CD14-positive monocyte (primary cell): ENCODE data around the gene NDUFS2. TPM values are rescaled to one million over a fixed set of nuclear protein-coding genes. Genes with fewer than 3 reads are reported as not detected.

ENCODE experiments used
- DNase-seq, 3 donors: peaks; one replicate each; pipeline ENCODE4 v3.0.0-alpha.2; 2011 to 2022
- H2AFZ ChIP-seq: 2 replicates; pipeline ENCODE4 v1.6.0; 2012; ENCODE audit warnings: mild to moderate bottlenecking, low read depth, low read length, inconsistent platforms; ENCODE audit not compliant: insufficient read depth, poor library complexity, severe bottlenecking
- H3K27ac ChIP-seq, 2 donors: 1 replicate in 1 of 2; 2 replicates in 1 of 2; pipeline ENCODE4 v1.5.1; 2012 to 2013; ENCODE audit warnings: low read length in 2 of 2, control low read depth in 1 of 2, inconsistent platforms in 1 of 2, low read depth in 1 of 2, mild to moderate bottlenecking in 1 of 2
- H3K27me3 ChIP-seq, 2 donors: one replicate each; pipeline versions ENCODE4 v1.6.0 to v1.6.1; 2011 to 2013; ENCODE audit warnings: low read length in 2 of 2; ENCODE audit not compliant: control insufficient read depth in 2 of 2, insufficient read depth in 2 of 2
- H3K36me3 ChIP-seq, 2 donors: replicated peaks in 1 of 2; 1 replicate in 1 of 2; 2 replicates in 1 of 2; pipeline versions ENCODE4 v1.5.1 to v1.6.1; 2012 to 2013; ENCODE audit warnings: low read length in 2 of 2, control low read depth in 1 of 2, inconsistent platforms in 1 of 2, mild to moderate bottlenecking in 1 of 2; ENCODE audit not compliant: insufficient read depth in 2 of 2, control insufficient read depth in 1 of 2
- H3K4me1 ChIP-seq, 2 donors: 1 replicate in 1 of 2; 2 replicates in 1 of 2; pipeline versions ENCODE4 v1.5.1 to v1.6.1; 2012 to 2013; ENCODE audit warnings: low read length in 2 of 2, control low read depth in 1 of 2, inconsistent platforms in 1 of 2, mild to moderate bottlenecking in 1 of 2, moderate library complexity in 1 of 2; ENCODE audit not compliant: insufficient read depth in 2 of 2, control insufficient read depth in 1 of 2
- H3K4me2 ChIP-seq: replicated peaks from 2 replicates; pipeline ENCODE3; 2012; ENCODE audit warnings: low read length, moderate library complexity, mild to moderate bottlenecking; ENCODE audit not compliant: poor library complexity, severe bottlenecking; ENCODE audit errors: extremely low read depth
- H3K4me3 ChIP-seq, 3 experiments: fragments of 200-600 bp in 1 of 3; sonication (generic) in 1 of 3; replicated peaks in 1 of 3; 1 replicate in 2 of 3; 2 replicates in 1 of 3; pipeline ENCODE4 v1.5.1; 2011 to 2013; ENCODE audit warnings: low read length in 3 of 3, mild to moderate bottlenecking in 3 of 3, control low read depth in 2 of 3, low read depth in 2 of 3, inconsistent platforms in 1 of 3, moderate library complexity in 1 of 3
- H3K79me2 ChIP-seq: 2 replicates; pipeline ENCODE4 v1.6.0; 2012; ENCODE audit warnings: mild to moderate bottlenecking, control low read depth, inconsistent platforms, low read length, moderate library complexity; ENCODE audit not compliant: insufficient read depth
- H3K9ac ChIP-seq: 2 replicates; pipeline ENCODE4 v1.6.0; 2017; ENCODE audit warnings: low read length, mild to moderate bottlenecking; ENCODE audit not compliant: insufficient read depth, poor library complexity, severe bottlenecking
- H3K9me3 ChIP-seq, 2 donors: replicated peaks in 1 of 2; 1 replicate in 1 of 2; 2 replicates in 1 of 2; pipeline versions ENCODE4 v1.5.1 to v1.6.1; 2012 to 2013; ENCODE audit warnings: low read length in 2 of 2, control low read depth in 1 of 2; ENCODE audit not compliant: control insufficient read depth in 1 of 2, insufficient read depth in 1 of 2
- H4K20me1 ChIP-seq: 2 replicates; pipeline ENCODE4 v1.6.0; 2012; ENCODE audit warnings: mild to moderate bottlenecking, low read length, control low read depth, moderate library complexity; ENCODE audit not compliant: insufficient read depth
- H3K27ac Mint-ChIP-seq, 7 donors: one replicate each; pipeline ENCODE4 v1.8.0; 2020; ENCODE audit warnings: mild to moderate bottlenecking in 7 of 7, mixed read lengths in 7 of 7, moderate library complexity in 6 of 7, inconsistent platforms in 2 of 7
- H3K27me3 Mint-ChIP-seq, 3 donors: one replicate each; pipeline ENCODE4 v1.8.0; 2021 to 2022; ENCODE audit warnings: low read depth in 3 of 3, mild to moderate bottlenecking in 3 of 3, mixed read lengths in 3 of 3, moderate library complexity in 3 of 3, inconsistent platforms in 1 of 3
- H3K36me3 Mint-ChIP-seq, 2 donors: one replicate each; pipeline ENCODE4 v1.8.0; 2020; ENCODE audit warnings: mixed read lengths in 2 of 2, inconsistent platforms in 1 of 2, mild to moderate bottlenecking in 1 of 2
- H3K4me1 Mint-ChIP-seq: one replicate; pipeline ENCODE4 v1.8.0; 2020; ENCODE audit warnings: mild to moderate bottlenecking, mixed read lengths
- H3K4me3 Mint-ChIP-seq, 2 donors: one replicate each; pipeline ENCODE4 v1.8.0; 2020; ENCODE audit warnings: mild to moderate bottlenecking in 2 of 2, mixed read lengths in 2 of 2, moderate library complexity in 1 of 2
- H3K9me3 Mint-ChIP-seq, 7 donors: one replicate each; pipeline ENCODE4 v1.8.0; 2020 to 2022; ENCODE audit warnings: mixed read lengths in 7 of 7, mild to moderate bottlenecking in 6 of 7, moderate library complexity in 6 of 7, inconsistent platforms in 2 of 7
- CTCF ChIP-seq: fragments of 200-600 bp; IDR thresholded peaks from one replicate; pipeline ENCODE4 v1.8.0; 2022; ENCODE audit warnings: antibody characterized with exemption, mild to moderate bottlenecking
- WGBS: methylation state at CpG from one replicate; pipeline ENCODE4 v1.1.5; 2013; ENCODE audit warnings: missing lambda C conversion rate; ENCODE audit not compliant: insufficient coverage; 5-methylcytosine and 5-hydroxymethylcytosine counted together
- intact Hi-C, 2 donors: fragments of 100-400 bp; cut with micrococcal nuclease; formaldehyde crosslinking; loops; one replicate each; pipeline versions ENCODE4 v1.15.0 to v1.15.1; 2023
- polyA plus RNA-seq, 3 donors: library from polyadenylated mRNA; depleted of rRNA in 1 of 3; unstranded in 2 of 3; stranded (reverse) in 1 of 3; fragments of 300-500 nt in 2 of 3; fragments of >200 nt in 1 of 3; fragmentation: Illumina TruSeq in 2 of 3; gene quantifications; 1 replicate in 2 of 3; 2 replicates in 1 of 3; pipeline ENCODE4 v1.2.3, GENCODE V29; 2012 to 2021

Gene NDUFS2
- polyA plus RNA-seq, 3 donors = 87.5 to 119 (median 101) TPM

- peak within 1 kb of the TSS; percentile 97 for H3K4me2 ChIP-seq
- peaks cover 38 to 55% of the 10 kb centered on the region in 2 donors for H3K36me3 ChIP-seq
- peak within 1 kb of the TSS; percentile 85 to 87 for H3K4me3 Mint-ChIP-seq
- no peaks in the 10 kb centered on the region for H3K27me3 Mint-ChIP-seq
- no peaks in the 10 kb centered on the region for H3K9me3 Mint-ChIP-seq
- peak within 1 kb of the TSS; percentile 78 to 94 (median 85) for H3K27ac Mint-ChIP-seq
- intact Hi-C loops = no loop called here
- peaks cover 44% of the 10 kb centered on the region for H3K4me1 Mint-ChIP-seq
- peaks cover 42 to 61% of the 10 kb centered on the region in 2 donors for H3K36me3 Mint-ChIP-seq
- H3K4me1 ChIP-seq = peaks cover 20 to 36% of the 10 kb centered on the region in 2 donors
- H3K4me3 ChIP-seq = peak within 1 kb of the TSS; percentile 69 to 97 (median 94)
- WGBS = 6% methylated on average over 47 of the region's 60 CpGs
- TF ChIP-seq CTCF = no peak
- H3K9me3 ChIP-seq = no peaks in the 10 kb centered on the region
- H3K27me3 ChIP-seq = no peaks in the 10 kb centered on the region
- no peaks in the 10 kb centered on the region for H4K20me1 ChIP-seq
- peaks cover 36% of the 10 kb centered on the region for H3K79me2 ChIP-seq
- H3K9ac ChIP-seq = peak within 1 kb of the TSS; percentile 87
- H3K27ac ChIP-seq = peak within 1 kb of the TSS; percentile 52 to 85
- peak within 1 kb of the TSS; percentile 92 for H2AFZ ChIP-seq
- peak; percentile 82 to 87 (median 85) for DNase-seq
Measured at GRCh38 chr1:161159087-161159912, 42.9 kb upstream of the NDUFS2 start, which contains the start of gene USP21. USP21 (plus strand) TSS chr1:161159500; CDS start chr1:161160641, 1,141 bp downstream.

- Histone ChIP-seq H3K4me3 (peak overlapping the region; percentile 69 to 97 (median 94)), H3K36me3 (peaks cover 38 to 61% of the 10 kb centered on the region in 2 donors), H3K9me3 (no peaks in the 10 kb centered on the region), H4K20me1 (no peaks in the 10 kb centered on the region), H3K27ac (peak overlapping the region; percentile 52 to 85), H3K9ac (peak overlapping the region; percentile 87), H3K27me3 (no peaks in the 10 kb centered on the region), H3K4me1 (peaks cover 16 to 30% of the 10 kb centered on the region in 2 donors), H2AFZ (peak overlapping the region; percentile 92), H3K79me2 (peaks cover 30% of the 10 kb centered on the region), H3K4me2 (peak overlapping the region; percentile 97)
- Mint-ChIP-seq H3K27me3 (no peaks in the 10 kb centered on the region), H3K9me3 (no peaks in the 10 kb centered on the region), H3K36me3 (peaks cover 48 to 67% of the 10 kb centered on the region in 2 donors), H3K4me1 (peaks cover 40% of the 10 kb centered on the region), H3K4me3 (peak overlapping the region; percentile 85 to 87), H3K27ac (peak overlapping the region in 5 of 7 donors; percentile 78 to 94 (median 85))
- WGBS = 14% methylated on average over 1 of the region's 11 CpGs
- TF ChIP-seq CTCF = no peak
- intact Hi-C loops = no loop called here
- DNase-seq = no peak
Measured at GRCh38 chr1:161159913-161160243, 42.3 kb upstream of the NDUFS2 start.
